Measurements from ENCODE around the gene HYKK. TPM values are rescaled to one million over a fixed set of nuclear protein-coding genes. Genes with fewer than 3 reads are reported as not detected.
A peak's percentile ranks its signal among the peaks of the same experiment; 100 is the strongest.

Gene HYKK
- total and polyA plus RNA-seq, 2 of the 13 experiments (the other 11 are each of a cell fraction or from before 2014, with no cell fraction given): 3.5 to 5.4 TPM

GRCh38 chr15:78461171-78461888 is 46.0 kb upstream of the HYKK start:
- ChIA-PET CTCF (ENCODE audit: low intra/inter-chr PET ratio, low total read pairs) (no interaction called here), POLR2A (interaction anchor here (1.5 to 2.5 kb wide), 2 partner anchors 24 to 46 kb away, joined by 3 to 8 read pairs; partner anchors contain the start of genes HYKK and IREB2)
- no peaks in the 10 kb centered on the region for H3K27me3 ChIP-seq (ENCODE audit: control insufficient read depth in 1 of 2, insufficient read depth in 2 of 2, low read length in 2 of 2)
- H4K20me1 ChIP-seq (ENCODE audit: insufficient read depth, low read length): peaks cover 31% of the 10 kb centered on the region
- no TSS peak for BruUV-seq (replicated peaks)
- H3K9ac ChIP-seq (ENCODE audit: insufficient read depth, low read depth, low read length): no peak overlapping the region
- no peak overlapping the region for H2AFZ ChIP-seq (ENCODE audit: low read length)
- FAIRE-seq (no peak), ATAC-seq (no peak; the same call in 2 of the 3 replicates), DNase-seq (ENCODE audit: low spot score) (no peak)
- no peaks in the 10 kb centered on the region for H3K9me3 ChIP-seq (ENCODE audit: low read length)
- intact Hi-C loops (cut with micrococcal nuclease; ENCODE audit: unreplicated experiment): no loop called here
- H3K36me3 ChIP-seq (replicated peaks in 1 of 2; ENCODE audit: control insufficient read depth in 1 of 2, insufficient read depth in 2 of 2, low read length in 2 of 2): peaks cover 13 to 48% of the 10 kb centered on the region in 2 experiments
- 81% methylated on average over 3 of the region's 3 CpGs for WGBS (ENCODE audit: low lambda C conversion rate)
- no peak overlapping the region for H3K4me2 ChIP-seq (ENCODE audit: low read depth, low read length)
- no peak overlapping the region for H3K27ac ChIP-seq (ENCODE audit: extremely low read length, insufficient read depth, low read length)
- peaks cover 65% of the 10 kb centered on the region for H3K79me2 ChIP-seq (ENCODE audit: insufficient read depth, low read length)
- H3K4me3 ChIP-seq (replicated peaks in 1 of 3; ENCODE audit: insufficient read depth in 1 of 3, low read depth in 2 of 3, low read length in 3 of 3): no peak overlapping the region
- in situ Hi-C loops (cut with HindIII; ENCODE audit: extremely low pct_ligation_motif_present, low pct_unique_long_range_greater_than_20kb): no loop called here
- peaks cover 28% of the 10 kb centered on the region for H3K4me1 ChIP-seq (ENCODE audit: insufficient read depth, low read length)
- TF ChIP-seq SALL2 (CRISPR knock-in tag; IDR thresholded peaks at IDR 0.05): no peak
- TF ChIP-seq ZNF792 (CRISPR knock-in tag; IDR thresholded peaks at IDR 0.05): peak; percentile 29; the same call in 1 of the 2 replicates
- TF ChIP-seq ZNF205 (CRISPR knock-in tag; IDR thresholded peaks at IDR 0.05): peak; percentile 40; the same call in 1 of the 2 replicates
- TF ChIP-seq CEBPG (CRISPR knock-in tag; IDR thresholded peaks at IDR 0.05): 0 out of 2 replicates have a peak, but pooled peaks have one; percentile 9
- no peak for TF ChIP-seq ISX (CRISPR knock-in tag; conservative IDR thresholded peaks at IDR 0.05)
- TF ChIP-seq ZBTB3 (CRISPR knock-in tag; IDR thresholded peaks at IDR 0.05; ENCODE audit: borderline replicate concordance, low read depth): no peak
- TF ChIP-seq CERS6 (CRISPR knock-in tag; IDR thresholded peaks at IDR 0.05): no peak
- no peak for TF ChIP-seq ZNF660 (CRISPR knock-in tag; IDR thresholded peaks at IDR 0.05; ENCODE audit: borderline replicate concordance, low read depth)

All from HepG2 (cell line).